ENCODE data around the gene WDR12.
"Not testable (repeated sequence)": the region's sequence is repeated elsewhere in the genome, so short reads cannot be mapped to it uniquely, and the experiment has no call there.

WDR12 gene

DNA sequence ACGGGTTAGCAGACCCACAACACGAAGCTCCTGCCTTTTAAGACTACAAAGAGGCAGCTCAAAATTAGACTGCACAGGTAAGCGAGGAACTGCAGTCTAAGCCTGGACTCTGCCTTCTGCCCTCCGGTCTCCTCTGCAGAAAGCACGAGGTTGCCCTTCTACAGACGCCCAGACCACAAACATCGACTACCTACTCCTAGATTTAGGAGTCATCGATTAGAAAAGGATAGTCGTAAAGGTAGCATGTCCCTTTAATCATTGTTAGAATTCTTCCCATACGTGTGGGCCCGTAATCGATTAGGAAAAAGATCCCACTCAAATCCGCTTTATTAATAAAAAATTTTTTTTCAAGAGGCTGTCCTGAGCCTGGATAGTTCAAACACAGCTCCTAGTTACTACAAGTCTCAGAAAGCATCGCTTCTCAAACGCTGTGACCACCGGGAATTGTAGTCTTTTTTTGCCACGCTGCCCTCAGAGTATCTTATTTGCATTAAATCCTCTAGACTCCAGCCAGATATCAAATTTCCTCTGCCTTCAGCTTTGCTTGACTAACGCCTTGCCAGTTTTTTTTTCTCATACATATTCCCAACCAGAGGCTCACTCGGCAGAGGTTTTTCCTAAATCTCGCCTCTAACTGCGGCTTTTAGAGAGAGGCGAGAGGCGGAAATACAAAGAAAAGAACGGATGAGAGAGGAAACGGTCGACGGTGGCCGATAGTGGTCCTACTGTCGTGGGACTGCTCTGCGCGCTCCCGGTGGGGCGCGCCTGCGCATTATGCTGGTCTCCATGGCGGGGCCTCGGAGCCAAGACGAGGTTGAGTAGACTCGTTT, at the start of gene WDR12, which contains the start of gene CARF:
WDR12 (minus strand) TSS at position 162 of the 830 bp plus-strand sequence. CDS start 197 bp downstream, outside the sequence.
CARF (plus strand) TSS at position 764 of the 830 bp plus-strand sequence. CDS start 29,628 bp downstream, outside the sequence.
- DNase-seq = peak; percentile 89 to 95

DNA sequence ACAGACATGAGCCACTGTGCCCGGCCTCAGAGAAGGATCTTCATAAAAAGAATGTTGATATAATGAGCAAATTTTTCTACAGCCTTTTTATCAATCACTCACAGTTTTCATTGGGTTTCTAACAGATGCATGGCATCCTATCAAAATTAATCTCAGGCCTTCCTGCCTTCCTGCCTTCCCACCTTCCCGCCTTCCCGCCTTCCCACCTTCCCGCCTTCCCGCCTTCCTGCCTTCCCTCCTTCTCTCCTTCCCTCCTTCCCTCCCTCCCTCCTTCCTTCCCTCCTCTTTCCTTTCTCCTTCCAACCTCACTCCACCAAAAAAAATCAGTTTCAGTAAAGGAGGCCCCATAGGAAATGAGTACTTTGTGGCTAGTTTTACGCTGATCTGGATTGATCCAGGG, 49.1 kb upstream of the WDR12 start:
- no peak for DNase-seq

DNA sequence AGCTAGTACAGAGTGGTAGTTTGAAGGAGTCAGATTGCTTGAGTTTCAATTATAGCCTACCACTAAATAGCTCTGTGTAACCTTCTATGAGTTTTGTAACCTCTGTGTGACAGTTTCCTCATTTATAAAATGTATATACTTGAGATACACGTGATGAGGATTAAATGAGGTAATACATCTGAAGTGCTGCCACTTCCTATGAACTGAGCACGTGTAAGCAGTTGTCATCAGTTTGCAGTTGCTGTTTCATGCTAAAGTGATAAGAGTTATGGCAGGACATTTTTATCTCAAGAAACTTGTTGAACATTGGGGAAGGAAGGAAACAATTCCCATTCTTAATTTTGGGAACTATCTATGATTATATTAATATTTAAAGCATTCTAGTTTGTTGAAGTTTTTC, 39.1 kb upstream of the WDR12 start:
- no peak for DNase-seq

DNA sequence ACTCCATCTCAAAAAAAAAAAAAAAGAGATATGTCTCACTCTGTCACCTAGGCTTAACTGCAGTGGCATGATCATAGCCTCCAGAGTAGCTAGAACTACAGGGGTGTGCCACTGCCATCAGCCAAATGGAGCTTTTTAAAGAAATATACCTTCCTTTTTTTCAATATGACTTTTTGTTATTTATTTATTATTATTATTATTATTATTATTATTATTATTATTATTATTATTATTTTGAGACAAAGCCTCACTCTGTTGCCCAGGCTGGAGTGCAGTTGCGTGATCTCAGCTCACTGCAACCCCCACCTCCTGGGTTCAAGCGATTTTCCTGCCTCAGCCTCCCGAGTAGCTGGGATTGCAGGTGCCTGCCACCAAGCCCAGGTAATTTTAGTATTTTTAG, 37.9 kb upstream of the WDR12 start:
- DNase-seq = not testable (repeated sequence)

DNA sequence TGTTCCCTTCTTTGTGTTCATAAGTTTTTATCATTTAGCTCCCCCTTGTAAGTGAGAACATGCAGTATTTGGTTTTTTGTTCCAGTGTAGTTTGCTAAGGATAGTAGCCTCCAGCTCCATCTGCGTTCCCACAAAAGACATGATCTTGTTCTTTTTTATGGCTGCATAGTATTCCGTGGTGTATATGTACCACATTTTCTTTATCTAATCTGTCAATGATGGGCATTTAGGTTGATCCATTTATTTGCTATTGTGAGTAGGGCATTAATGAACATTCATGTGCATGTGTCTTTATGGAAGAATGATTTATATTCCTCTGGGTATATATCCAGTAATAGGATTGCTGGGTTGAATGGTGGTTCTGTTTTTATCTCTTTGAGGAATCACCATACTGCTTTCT, 34.0 kb upstream of the WDR12 start:
- DNase-seq = no peak

DNA sequence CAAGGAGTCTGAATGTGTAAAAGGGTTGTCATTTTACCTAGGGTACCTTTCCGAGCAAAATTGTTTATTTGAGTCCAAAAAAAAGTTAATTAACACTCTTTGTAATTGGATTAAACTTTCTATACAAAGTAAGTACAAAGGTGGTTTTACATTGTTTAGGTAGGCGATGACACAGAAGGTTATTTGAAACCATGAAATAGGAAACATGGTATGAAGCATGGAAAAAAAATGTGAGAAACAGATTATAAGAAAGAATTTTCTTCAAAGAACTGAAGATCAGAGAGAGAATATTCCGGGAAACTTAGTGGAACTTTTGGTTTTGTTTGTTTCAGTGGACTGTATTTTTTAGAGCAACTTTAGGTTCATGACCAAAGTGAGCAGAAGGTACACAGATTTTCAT, 33.3 kb upstream of the WDR12 start:
- no peak for DNase-seq

DNA sequence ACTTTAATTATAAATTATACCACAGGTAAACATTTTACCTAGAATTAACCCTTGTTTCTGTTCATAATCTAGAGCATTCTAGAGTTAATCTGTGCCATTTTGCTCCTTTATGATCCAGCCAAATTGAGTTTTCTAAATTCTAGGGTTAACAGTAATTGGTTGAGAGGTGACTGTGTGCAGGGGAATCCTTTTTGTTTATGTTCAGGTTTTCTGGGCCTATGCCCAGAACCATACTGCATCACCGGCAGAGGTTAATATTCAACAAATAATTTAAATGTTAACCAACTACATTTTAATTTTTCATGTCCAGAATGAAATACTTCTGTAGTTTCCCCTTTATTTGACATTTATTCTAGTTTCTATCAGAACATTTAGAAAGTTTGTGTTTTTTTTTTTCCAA, 32.9 kb upstream of the WDR12 start:
- DNase-seq = no peak

DNA sequence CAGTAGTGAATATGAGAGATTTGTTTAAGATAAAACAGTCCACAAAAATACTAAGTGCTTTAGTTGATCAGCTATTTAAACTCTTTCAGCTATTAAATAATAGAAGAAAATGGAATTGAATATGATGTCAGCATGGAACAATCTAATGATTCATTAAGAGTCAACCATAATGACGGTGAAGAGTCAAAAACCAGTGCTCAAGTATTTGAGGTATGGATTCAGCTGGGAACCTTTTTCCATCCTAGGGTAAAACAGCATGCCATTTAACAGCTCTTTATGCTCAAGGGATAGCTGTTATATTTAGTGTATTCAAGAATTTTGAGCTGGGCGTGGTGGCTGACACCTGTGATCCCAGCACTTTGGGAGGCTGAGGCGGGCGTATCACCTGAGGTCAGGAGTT, 30.3 kb upstream of the WDR12 start:
- no peak for DNase-seq

DNA sequence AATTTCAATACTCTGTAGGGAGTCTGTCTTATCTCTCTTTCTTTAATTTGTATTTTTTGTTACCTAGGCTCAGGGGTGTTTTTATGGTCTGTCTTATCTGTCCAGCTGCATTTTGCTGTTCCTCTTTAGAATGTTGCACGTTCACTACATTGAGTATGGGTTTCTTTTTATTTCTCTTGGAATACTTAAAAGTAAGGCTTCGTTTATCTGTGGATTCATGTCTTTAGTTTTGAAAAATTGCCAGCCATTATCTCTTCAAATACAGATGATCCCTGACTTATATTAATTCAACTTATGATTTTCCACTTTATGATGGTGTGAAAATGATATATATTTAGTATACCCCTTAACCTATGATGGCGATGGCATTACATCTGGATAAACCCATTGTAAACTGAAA, 27.5 kb upstream of the WDR12 start:
- DNase-seq = no peak

DNA sequence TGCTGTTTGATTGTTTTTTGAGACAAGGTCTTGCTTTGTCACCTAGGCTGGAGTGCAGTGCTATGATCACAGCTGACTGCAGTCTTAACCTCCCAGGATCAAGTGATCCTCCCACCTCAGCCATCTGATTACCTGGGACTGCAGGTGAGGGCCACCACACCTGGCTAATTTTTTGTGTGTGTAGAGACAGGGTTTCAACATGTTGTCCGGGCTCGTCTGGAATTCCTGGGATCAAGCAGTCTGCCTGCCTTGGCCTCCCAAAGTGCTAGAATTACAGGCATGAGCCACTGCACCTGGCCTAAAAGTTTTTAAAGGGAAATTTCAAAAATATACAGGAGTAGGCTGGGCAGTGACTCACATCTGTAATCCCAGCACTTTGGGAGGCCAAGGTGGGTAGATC, 23.0 kb upstream of the WDR12 start:
- no peak for DNase-seq

DNA sequence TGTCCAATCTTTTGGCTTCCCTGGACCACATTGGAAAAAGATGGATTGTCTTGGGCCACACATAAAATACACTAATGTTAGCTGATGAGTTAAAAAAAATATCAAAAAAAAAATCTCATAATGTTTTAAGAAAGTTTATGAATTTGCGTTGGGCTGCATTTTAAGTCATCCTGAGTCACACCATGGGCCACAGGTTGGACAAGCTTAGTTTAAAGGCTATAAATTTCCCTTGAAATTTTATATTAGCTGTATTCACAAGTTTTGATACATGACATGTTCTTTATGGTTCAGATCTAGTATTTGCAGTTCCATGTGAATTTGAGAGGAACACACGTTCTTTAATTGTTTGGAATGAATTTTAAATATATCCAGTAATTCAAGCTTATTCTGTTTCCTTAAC, 22.5 kb upstream of the WDR12 start:
- no peak for DNase-seq

DNA sequence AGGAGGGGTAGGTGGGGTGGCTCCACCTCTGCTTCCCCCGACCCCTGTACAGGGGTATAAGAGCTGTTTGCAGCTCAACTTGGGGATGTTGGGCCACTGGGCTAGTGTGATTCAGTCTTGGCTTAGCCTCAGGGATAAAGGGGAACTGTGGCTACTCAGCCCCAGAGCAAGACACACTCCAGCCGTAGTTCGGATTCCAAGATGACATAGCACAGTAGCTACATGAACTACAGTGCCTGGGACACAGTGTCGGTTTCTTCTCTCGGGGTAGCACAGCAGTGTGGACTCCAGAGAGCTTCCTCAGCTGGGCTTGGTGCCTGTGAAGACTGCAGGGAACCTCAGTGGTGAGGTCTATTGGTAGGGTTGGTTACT, 21.7 kb upstream of the WDR12 start:
- no peak for DNase-seq

DNA sequence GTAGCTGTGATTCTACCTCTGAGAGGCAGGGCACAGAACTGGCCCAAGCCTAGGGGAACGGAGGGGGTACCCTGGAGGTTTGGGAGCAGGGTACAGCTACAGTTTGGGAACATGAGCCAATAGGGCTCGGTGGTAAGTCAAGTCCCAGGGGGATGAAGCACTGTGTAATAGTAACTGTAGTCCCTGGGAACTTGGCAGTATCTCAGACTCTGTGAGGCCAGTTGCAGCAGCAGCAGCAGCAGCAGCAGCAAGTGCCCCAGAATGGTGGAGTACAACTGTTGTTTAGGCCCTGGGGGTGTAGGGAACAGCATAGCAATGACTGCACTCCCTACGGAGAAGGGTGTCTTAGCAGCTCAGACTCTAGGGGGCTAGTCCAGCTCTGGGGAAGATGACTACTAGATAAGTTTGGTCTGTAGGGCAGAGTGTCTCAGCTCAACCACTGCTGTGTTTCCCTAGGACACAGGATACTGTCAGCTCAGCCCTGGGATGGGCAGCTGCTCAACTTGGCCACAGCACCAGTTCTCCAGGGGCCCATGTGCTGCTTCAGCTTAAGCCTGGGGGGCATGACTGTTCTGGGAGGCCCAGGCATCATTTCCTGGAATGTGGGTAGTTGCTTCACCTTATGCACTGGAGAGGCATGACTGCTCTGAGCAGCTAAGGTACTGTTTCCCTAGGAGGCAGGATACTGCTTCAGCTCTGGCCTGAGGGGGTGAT, 21.1 kb upstream of the WDR12 start:
- DNase-seq = no peak

DNA sequence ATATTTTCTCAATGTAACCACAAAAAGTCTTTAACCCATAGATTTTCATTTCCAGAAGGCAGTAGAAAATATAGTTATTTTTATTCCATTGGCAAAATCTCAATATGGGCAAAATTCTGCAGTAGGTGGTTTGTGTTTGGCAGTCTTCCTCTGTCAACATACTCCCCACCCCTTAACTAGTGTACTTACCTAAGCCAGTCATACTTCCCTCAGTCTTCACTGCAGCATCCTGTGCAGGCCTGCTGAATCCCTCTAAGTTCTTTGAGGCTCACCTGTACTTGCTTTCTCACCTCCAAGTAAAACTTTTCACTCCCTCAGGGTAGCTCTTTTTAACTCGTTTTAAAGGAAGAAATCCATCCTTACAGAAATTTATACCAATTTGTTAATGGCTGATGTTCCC, 7.4 kb upstream of the WDR12 start:
- no peak for DNase-seq

DNA sequence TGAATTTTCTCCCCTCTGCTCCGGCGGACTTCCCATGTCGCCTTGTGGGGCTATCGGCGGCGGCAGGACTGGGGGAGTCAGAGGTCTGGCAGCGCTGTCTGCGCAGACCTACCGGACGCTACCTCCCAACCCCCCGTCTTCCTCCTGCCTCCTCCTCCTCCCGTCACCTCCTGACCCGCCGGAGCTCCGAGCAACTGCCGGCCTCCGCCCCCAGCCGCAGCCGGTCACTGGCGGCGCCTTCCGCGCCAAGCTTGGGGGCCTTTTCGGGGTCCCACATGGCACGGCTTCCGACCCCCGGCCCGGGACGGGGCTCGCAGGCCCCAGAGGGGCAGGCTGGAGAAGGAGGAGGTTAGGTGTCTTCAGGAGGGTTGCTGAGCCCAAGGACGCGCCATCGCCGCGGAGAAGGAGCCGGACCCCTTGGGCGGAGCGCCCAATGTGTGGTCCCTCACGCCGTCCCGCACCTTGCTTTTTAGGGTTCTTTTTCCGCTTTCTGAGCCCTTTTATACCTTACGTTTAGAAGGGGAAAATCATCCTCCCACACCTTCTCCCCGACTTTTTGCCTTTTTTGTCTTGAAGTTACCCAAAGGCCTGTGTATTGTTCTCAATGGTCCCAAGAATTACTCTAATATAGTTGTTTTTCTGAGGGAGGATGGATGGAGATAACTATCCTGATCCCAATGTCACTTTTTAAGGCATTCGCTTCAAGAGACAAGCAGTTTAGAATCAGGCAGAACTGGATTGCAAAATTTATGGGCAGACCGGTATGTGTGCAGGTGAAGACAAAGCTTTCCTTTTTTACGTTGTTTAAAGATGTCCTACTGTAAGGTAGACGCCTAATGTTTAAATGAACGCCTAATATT, 1.1 kb upstream of the WDR12 start:
- not testable (repeated sequence) for DNase-seq

DNA sequence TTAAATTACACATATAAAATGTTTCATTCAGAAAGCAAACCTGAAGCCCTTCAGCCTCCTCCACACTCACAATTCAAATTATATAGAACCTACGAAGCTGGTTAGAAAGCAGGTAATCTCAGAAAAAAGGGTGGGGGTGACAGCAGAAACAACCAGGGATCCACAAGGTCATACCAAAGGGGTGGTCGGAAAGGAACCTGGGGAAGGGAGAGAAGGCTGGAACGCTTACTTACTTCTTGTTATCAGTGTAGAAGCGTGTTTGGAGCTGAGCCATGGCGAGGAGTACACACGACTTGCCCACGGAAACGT, 316 bp downstream of the WDR12 start:
- no peak for DNase-seq

DNA sequence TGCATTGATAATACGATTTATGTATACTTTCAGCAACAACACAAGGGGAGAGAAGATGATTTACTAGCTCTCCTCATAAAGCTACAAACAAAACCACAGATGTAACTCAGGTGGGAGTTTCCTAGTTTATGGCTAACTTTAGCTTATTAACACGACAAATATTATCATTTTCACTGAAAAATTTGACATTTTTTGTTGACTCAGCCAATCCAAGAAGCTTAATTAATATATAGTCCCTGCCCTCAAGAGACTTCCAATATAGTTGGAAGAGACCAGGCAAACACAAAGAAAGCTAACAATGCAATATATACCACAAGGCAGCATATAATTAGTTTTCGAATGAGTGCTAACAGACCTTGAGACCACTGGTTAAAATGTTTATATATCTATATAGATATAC, 775 bp downstream of the WDR12 start:
- no peak for DNase-seq

DNA sequence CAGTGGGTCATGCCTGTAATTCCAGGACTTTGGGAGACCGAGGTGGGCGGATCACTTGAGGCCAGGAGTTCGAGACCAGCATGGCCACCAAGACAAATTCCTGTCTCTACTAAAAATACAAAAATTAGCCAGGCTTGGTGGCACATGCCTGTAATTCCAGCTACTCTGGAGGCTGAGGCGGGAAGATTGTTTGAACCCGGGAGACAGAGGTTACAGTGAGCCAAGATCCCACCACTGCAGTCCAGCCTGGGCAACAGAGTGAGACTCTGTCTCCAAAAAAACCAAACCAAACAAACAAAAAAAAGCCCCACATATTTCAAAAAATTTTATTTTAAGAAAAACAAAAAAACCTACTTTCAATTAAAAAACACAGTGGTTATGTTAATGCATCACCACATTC, 1.2 kb downstream of the WDR12 start:
- DNase-seq = not testable (repeated sequence)

DNA sequence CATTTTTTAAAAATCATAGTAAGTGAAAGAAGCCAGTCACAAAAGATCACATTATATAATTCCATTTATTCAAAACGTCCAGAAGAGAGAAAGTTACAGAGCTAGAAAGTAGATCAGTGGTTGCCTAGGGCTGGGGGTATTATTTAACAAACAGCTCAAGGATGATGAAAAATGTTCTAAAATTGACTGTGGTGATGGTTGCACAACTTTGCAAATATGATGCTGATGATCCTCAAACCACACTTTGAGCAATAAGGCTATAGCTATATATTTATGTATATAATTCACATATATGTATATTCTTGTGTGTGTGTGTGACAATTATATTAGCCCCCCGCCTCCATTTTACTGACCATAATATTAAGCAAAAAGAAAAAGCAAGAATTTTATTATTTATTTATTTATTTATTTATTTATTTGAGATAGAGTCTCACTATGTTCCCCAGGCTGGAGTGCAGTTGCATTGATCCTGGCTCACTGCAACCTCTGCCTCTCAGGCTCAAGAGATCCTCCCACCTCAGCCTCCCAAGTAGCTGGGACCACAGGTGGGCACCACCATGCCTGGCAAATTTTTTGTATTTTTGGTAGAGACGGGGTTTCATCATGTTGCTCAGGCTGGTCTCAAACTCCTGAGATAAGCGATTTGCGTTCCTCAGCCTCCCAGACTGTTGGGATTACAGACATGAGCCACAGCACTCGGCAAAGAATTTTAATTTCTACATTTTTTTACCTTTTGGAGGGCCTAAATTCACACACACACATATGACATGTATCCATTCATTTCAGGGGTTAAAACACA, 1.9 kb downstream of the WDR12 start:
- no peak for DNase-seq

DNA sequence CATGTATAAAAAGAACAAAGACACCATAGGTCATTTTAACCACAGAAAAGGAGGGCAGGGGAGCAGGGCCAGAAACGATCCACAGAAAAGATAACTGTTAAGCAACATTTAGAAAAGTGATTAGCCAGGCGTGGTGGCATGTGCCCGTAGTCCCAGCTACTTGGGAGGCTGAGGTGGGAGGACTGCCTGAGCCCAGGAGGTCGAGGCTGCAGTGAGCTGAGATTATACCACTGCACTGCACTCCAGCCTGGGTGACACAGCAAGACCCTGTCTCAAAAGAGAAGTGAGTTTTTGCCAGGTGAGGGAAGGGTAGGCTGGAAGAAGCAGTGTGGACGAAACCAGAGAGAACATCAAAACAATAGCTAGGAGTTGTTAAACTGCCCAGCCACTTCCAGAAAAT, 3.3 kb downstream of the WDR12 start:
- DNase-seq = no peak

DNA sequence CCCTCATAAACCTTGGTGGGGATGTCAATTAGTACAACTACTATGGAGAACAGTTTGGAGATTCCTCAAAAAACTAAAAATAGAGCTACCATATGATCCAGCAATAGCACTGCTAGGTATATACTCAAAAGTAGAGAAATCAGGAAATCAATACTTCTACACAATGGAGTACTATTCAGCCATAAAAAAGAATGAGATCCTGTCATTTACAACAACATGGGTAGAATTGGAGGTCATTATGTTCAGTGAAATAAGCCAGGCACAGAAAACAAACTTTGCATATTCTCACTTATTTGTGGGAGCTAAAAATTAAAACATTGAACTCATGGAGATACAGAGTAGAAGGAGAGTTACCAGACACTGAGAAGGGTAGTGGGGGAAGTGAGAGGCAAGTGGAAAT, 6.0 kb downstream of the WDR12 start:
- DNase-seq = not testable (repeated sequence)

DNA sequence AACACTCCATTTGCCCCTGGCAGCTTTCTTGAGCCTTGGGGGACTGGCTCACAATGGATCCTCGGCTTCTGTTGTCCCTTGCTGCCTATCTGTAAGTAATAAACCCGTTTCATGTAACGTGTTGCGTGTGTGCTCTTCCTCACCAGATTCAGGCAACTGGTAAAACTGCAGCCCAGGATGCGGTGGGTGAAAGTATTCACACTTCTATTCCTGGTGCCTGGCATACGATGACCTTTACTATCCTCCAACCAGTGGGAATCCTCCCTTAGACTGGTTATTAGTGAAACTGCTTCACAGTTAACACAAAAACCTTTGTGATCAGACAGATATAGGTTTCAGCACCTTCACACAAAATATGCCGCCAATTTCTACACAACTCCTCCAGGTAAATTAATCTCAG, 26.3 kb downstream of the WDR12 start:
- DNase-seq = no peak

All from NCI-H2081 (cell line).